Endothelial cell (in vitro differentiated cells): ENCODE results near the gene TCFL5. TPM values are rescaled to one million over a fixed set of nuclear protein-coding genes. Genes with fewer than 3 reads are reported as not detected.

Source experiments
- DNase-seq: peaks from one replicate; pipeline ENCODE4 v3.0.0; 2021; ENCODE audit warnings: low spot score
- H3K27ac Mint-ChIP-seq: one replicate; pipeline ENCODE4 v1.8.0; 2021; ENCODE audit warnings: mixed read lengths, inconsistent platforms; ENCODE audit not compliant: unreplicated experiment
- H3K27me3 Mint-ChIP-seq: one replicate; pipeline ENCODE4 v1.8.0; 2021; ENCODE audit warnings: mild to moderate bottlenecking, moderate library complexity, mixed read lengths, inconsistent platforms; ENCODE audit not compliant: unreplicated experiment
- H3K36me3 Mint-ChIP-seq: one replicate; pipeline ENCODE4 v1.8.0; 2021; ENCODE audit warnings: mild to moderate bottlenecking, low read depth, mixed read lengths, inconsistent platforms; ENCODE audit not compliant: unreplicated experiment
- H3K4me1 Mint-ChIP-seq: one replicate; pipeline ENCODE4 v1.8.0; 2021; ENCODE audit warnings: mild to moderate bottlenecking, mixed read lengths, inconsistent platforms; ENCODE audit not compliant: unreplicated experiment
- H3K4me3 Mint-ChIP-seq: one replicate; pipeline ENCODE4 v1.8.0; 2021; ENCODE audit warnings: mild to moderate bottlenecking, mixed read lengths, inconsistent platforms; ENCODE audit not compliant: unreplicated experiment
- H3K9me3 Mint-ChIP-seq: one replicate; pipeline ENCODE4 v1.8.0; 2021; ENCODE audit warnings: mixed read lengths, inconsistent platforms; ENCODE audit not compliant: unreplicated experiment
- total RNA-seq: library from RNA; stranded (reverse); fragmentation: NEBNext Ultra II Directional; extraction: Animal tissue kit (Norgen Biotek cat#: 25700); gene quantifications from one replicate; pipeline ENCODE4 v1.2.1, GENCODE V29; 2021; ENCODE audit not compliant: unreplicated experiment
- TF ChIP-seq, protein P1 (sequence below): fragments of 200-600 bp; sonication (generic); IDR thresholded peaks from one replicate; pipeline ENCODE4 v1.5.0; 2021; ENCODE audit warnings: antibody characterized with exemption; ENCODE audit not compliant: unreplicated experiment

TCFL5 gene
- total RNA-seq, 1 donor from 2014 or later = 30.9 TPM

GRCh38 chr20:62907384-62908317, 46.0 kb upstream of the TCFL5 start:
- no peak for DNase-seq
- TF ChIP-seq, protein P1, sequence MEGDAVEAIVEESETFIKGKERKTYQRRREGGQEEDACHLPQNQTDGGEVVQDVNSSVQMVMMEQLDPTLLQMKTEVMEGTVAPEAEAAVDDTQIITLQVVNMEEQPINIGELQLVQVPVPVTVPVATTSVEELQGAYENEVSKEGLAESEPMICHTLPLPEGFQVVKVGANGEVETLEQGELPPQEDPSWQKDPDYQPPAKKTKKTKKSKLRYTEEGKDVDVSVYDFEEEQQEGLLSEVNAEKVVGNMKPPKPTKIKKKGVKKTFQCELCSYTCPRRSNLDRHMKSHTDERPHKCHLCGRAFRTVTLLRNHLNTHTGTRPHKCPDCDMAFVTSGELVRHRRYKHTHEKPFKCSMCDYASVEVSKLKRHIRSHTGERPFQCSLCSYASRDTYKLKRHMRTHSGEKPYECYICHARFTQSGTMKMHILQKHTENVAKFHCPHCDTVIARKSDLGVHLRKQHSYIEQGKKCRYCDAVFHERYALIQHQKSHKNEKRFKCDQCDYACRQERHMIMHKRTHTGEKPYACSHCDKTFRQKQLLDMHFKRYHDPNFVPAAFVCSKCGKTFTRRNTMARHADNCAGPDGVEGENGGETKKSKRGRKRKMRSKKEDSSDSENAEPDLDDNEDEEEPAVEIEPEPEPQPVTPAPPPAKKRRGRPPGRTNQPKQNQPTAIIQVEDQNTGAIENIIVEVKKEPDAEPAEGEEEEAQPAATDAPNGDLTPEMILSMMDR = peak; percentile 74
- Mint-ChIP-seq H3K9me3 (no peaks in the 10 kb centered on the region), H3K27ac (peak overlapping the region; percentile 82), H3K4me1 (peaks cover 8% of the 10 kb centered on the region), H3K36me3 (peaks cover 72% of the 10 kb centered on the region), H3K4me3 (peak overlapping the region; percentile 31), H3K27me3 (peaks cover 5% of the 10 kb centered on the region)

DNA sequence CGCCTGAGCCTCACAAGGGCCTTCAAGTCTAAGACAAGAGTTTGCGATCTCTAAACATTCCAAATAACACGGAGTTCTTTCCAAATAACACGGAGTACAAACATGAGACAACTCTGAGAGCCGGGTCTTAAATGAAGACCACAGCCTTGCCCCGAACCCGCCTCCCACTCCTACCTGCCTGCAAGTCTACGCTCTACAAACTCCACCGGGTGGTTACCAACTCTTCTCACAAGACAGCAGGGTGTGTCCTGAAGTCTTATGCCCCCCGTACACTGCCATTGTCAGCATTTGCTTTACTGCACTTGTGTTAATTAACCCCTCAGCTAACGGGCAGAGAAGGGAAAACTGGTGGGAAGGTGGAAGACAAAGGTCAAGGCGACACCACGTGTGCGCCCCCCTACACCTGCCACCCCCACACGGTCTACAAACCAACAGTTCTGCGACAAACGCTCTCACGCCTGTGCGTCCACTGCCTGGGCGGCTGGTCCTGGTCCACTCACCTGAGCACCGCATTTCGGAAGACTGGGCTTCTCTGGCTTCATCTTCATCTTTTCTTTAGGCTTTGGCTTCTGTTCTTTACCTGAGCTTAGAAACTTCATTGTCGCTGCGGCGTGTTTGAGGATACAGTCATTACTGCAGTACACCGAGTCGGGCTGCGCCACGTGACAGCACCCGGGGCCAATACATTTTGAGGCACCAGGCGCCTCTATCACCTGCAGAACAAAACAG, 45.2 kb upstream of the TCFL5 start:
- peaks cover 77% of the 10 kb centered on the region for H3K36me3 Mint-ChIP-seq
- peak overlapping the region; percentile 32 for H3K27ac Mint-ChIP-seq
- DNase-seq = no peak
- TF ChIP-seq, protein P1 = no peak
- H3K9me3 Mint-ChIP-seq = no peaks in the 10 kb centered on the region
- peaks cover 8% of the 10 kb centered on the region for H3K4me1 Mint-ChIP-seq
- peak overlapping the region; percentile 31 for H3K4me3 Mint-ChIP-seq
- peaks cover 5% of the 10 kb centered on the region for H3K27me3 Mint-ChIP-seq

DNA sequence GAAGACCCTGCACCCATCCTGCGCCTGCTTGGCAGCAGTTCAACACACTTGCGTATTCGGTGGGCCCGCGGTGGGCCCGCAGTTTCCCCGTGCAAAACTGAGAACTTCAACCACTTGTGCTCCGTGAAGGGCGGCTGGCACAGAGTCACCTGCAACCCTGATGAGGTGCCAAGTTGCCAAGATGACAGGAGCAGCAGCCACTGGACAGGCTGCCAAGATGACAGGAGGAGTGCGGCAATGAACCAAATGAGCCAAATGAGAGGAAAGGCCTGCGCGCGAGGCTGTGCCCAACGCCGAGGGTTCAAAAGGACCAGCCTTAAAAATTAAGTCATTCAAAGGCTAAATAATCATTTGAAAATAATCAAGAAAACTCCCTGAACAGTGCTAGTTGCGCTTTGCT, 44.6 kb upstream of the TCFL5 start:
- TF ChIP-seq, protein P1 = no peak
- no peak overlapping the region for H3K27ac Mint-ChIP-seq
- H3K4me3 Mint-ChIP-seq = no peak overlapping the region
- peaks cover 14% of the 10 kb centered on the region for H3K4me1 Mint-ChIP-seq
- no peak for DNase-seq
- no peaks in the 10 kb centered on the region for H3K9me3 Mint-ChIP-seq
- H3K27me3 Mint-ChIP-seq = peaks cover 5% of the 10 kb centered on the region
- H3K36me3 Mint-ChIP-seq = peaks cover 72% of the 10 kb centered on the region

DNA sequence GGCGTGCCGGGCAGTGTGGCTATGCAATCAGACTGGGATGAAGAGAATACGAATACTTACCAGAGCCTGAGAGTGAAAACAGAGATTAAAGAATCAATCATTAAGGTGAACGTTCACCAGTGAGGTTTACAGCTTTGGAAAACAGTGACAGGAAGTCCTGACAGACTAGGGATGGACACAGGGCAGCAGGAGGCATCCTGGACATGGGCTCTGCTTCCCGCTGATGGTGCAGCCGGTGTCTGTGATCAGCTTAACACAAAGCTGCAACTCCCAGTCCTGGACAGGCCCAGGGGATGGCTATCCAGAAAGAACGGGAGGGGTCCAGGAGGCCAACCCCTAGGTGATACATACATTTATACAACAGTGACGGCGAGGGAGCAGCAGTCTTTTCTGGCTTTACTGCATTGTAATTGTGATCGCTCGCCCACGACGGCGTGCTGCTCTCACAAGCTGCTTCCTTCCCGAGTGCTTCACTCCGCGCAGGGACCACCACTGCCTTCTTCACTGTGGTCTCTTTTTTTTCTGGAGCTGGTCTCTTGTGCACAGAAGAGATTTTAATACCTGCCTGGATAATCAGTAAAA, 44.0 kb upstream of the TCFL5 start:
- H3K27me3 Mint-ChIP-seq = peaks cover 5% of the 10 kb centered on the region
- peaks cover 69% of the 10 kb centered on the region for H3K36me3 Mint-ChIP-seq
- TF ChIP-seq, protein P1 = no peak
- peaks cover 20% of the 10 kb centered on the region for H3K4me1 Mint-ChIP-seq
- no peaks in the 10 kb centered on the region for H3K9me3 Mint-ChIP-seq
- peak overlapping the region; percentile 58 for H3K27ac Mint-ChIP-seq
- DNase-seq = no peak
- H3K4me3 Mint-ChIP-seq = peak overlapping the region; percentile 35
